DND-41 (cell line): Measurements from ENCODE around the gene PCBP2.

ENCODE experiments used
- ATAC-seq: fragments of 200-7000 bp; cut with Tn5 transposase; 3 replicates; pipeline ENCODE4 v1.9.1; 2021; ENCODE audit warnings: low read depth; ENCODE audit not compliant: insufficient read depth
- DNase-seq: peaks from one replicate; pipeline ENCODE4 v3.0.0-alpha.2; 2020
- H2AFZ ChIP-seq: 2 replicates; pipeline ENCODE4 v1.6.0; 2012; ENCODE audit warnings: low read depth, low read length
- H3K27ac ChIP-seq: 2 replicates; pipeline ENCODE4 v1.5.1; 2012; ENCODE audit warnings: low read length, inconsistent platforms
- H3K27me3 ChIP-seq: fragments of 200-600 bp; sonication (generic); 2 replicates; pipeline ENCODE4 v1.6.0; 2012; ENCODE audit warnings: low read length, mild to moderate bottlenecking, inconsistent platforms; ENCODE audit not compliant: insufficient read depth, poor library complexity
- H3K36me3 ChIP-seq: 2 replicates; pipeline ENCODE4 v1.5.1; 2012; ENCODE audit warnings: low read length, inconsistent platforms; ENCODE audit not compliant: insufficient read depth
- H3K4me1 ChIP-seq: 2 replicates; pipeline ENCODE4 v1.5.1; 2012; ENCODE audit warnings: mild to moderate bottlenecking, low read length; ENCODE audit not compliant: insufficient read depth
- H3K4me2 ChIP-seq: 2 replicates; pipeline ENCODE4 v1.6.0; 2012; ENCODE audit warnings: mild to moderate bottlenecking, moderate library complexity, low read length, inconsistent platforms; ENCODE audit not compliant: insufficient read depth
- H3K4me3 ChIP-seq, 2 experiments: fragments of 200-600 bp in 1 of 2; shearing (Covaris generic) in 1 of 2; 2 replicates each; pipeline ENCODE4 v1.5.1; 2012 to 2016; ENCODE audit warnings: inconsistent platforms in 2 of 2, low read length in 2 of 2, mild to moderate bottlenecking in 2 of 2, low read depth in 1 of 2, moderate library complexity in 1 of 2
- H3K79me2 ChIP-seq: 2 replicates; pipeline ENCODE4 v1.6.0; 2012; ENCODE audit warnings: low read length, inconsistent platforms; ENCODE audit not compliant: insufficient read depth
- H3K9ac ChIP-seq: 2 replicates; pipeline ENCODE4 v1.6.0; 2012; ENCODE audit warnings: low read depth, mild to moderate bottlenecking, inconsistent platforms, low read length, moderate library complexity
- H3K9me3 ChIP-seq: 2 replicates; pipeline ENCODE4 v1.5.1; 2012; ENCODE audit warnings: low read length, moderate library complexity, mild to moderate bottlenecking, inconsistent platforms; ENCODE audit not compliant: insufficient read depth, severe bottlenecking
- H4K20me1 ChIP-seq: 2 replicates; pipeline ENCODE4 v1.6.0; 2012; ENCODE audit warnings: low read length; ENCODE audit not compliant: insufficient read depth
- EZH2 ChIP-seq: IDR thresholded peaks from 3 replicates; pipeline ENCODE4 v1.6.1; 2012; ENCODE audit warnings: borderline replicate concordance, low read depth, mild to moderate bottlenecking, moderate library complexity, low read length, inconsistent platforms; ENCODE audit not compliant: severe bottlenecking
- TF ChIP-seq, protein P1 (sequence below): IDR thresholded peaks from 2 replicates; pipeline ENCODE4 v1.5.1; 2012; ENCODE audit warnings: borderline replicate concordance, low read length, moderate library complexity, mild to moderate bottlenecking; ENCODE audit not compliant: poor library complexity, severe bottlenecking; ENCODE audit errors: extremely low read depth

Gene PCBP2

DNA sequence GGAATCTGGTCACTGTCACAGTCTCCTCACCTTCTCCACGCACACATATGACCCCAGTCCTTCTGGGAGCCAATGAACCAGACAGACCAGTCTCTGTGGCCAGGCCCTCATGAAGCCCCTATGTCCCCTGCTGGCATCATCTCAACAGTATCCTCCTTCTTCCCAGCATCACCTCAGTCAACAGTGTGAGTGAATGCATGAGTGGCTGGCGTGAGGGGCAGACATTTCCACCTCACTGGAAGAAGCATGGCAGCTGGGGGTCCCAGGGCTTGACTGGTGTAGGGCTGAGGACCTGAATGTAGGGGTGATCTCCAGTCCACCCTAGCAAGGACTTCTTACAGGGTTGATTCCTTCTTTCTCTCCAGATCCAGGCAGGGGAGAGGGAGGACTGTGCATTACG is 45.6 kb downstream of the PCBP2 start:
- Histone ChIP-seq H3K27ac (no peak overlapping the region), H3K9ac (no peak overlapping the region), H3K4me1 (peaks cover 58% of the 10 kb centered on the region), H3K9me3 (no peaks in the 10 kb centered on the region), H2AFZ (no peak overlapping the region), H3K79me2 (peaks cover 10% of the 10 kb centered on the region), H3K4me3 (no peak overlapping the region), H3K27me3 (no peaks in the 10 kb centered on the region), H4K20me1 (no peaks in the 10 kb centered on the region), H3K4me2 (no peak overlapping the region; the same call in 1 of the 2 replicates), H3K36me3 (no peaks in the 10 kb centered on the region)
- DNase-seq (no peak), ATAC-seq (no peak)
- no peak for TF ChIP-seq EZH2
- TF ChIP-seq, protein P1, sequence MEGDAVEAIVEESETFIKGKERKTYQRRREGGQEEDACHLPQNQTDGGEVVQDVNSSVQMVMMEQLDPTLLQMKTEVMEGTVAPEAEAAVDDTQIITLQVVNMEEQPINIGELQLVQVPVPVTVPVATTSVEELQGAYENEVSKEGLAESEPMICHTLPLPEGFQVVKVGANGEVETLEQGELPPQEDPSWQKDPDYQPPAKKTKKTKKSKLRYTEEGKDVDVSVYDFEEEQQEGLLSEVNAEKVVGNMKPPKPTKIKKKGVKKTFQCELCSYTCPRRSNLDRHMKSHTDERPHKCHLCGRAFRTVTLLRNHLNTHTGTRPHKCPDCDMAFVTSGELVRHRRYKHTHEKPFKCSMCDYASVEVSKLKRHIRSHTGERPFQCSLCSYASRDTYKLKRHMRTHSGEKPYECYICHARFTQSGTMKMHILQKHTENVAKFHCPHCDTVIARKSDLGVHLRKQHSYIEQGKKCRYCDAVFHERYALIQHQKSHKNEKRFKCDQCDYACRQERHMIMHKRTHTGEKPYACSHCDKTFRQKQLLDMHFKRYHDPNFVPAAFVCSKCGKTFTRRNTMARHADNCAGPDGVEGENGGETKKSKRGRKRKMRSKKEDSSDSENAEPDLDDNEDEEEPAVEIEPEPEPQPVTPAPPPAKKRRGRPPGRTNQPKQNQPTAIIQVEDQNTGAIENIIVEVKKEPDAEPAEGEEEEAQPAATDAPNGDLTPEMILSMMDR, result no peak

- Histone ChIP-seq H3K27me3 (no peaks in the 10 kb centered on the region), H3K9ac (peak overlapping the region; percentile 71), H3K27ac (no peak overlapping the region), H4K20me1 (no peaks in the 10 kb centered on the region), H3K36me3 (peaks cover 4% of the 10 kb centered on the region; the same call in 1 of the 2 replicates), H3K9me3 (no peaks in the 10 kb centered on the region), H2AFZ (0 out of 2 replicates have a peak overlapping the region, but pooled peaks have one; percentile 56), H3K4me3 (peak overlapping the region in 1 of 2 experiments; percentile 68; a peak in 2 of 4 replicates), H3K4me2 (peak overlapping the region; percentile 76), H3K4me1 (peaks cover 58% of the 10 kb centered on the region), H3K79me2 (peaks cover 17% of the 10 kb centered on the region)
- ATAC-seq (no peak), DNase-seq (no peak)
- no peak for TF ChIP-seq EZH2
- TF ChIP-seq, protein P1, result no peak
Observed at GRCh38 chr12:53498235-53498630, 46.3 kb downstream of the PCBP2 start.

GRCh38 chr12:53499266-53500141 is 47.6 kb downstream of the PCBP2 start, which contains the start of gene MAP3K12:
MAP3K12 (minus strand) TSS chr12:53499458; CDS start chr12:53487391, 12,067 bp downstream.
- Histone ChIP-seq H3K4me3 (peak within 1 kb of the TSS; percentile 24 to 68), H3K4me2 (peak within 1 kb of the TSS; percentile 76), H2AFZ (peak within 1 kb of the TSS; percentile 56), H3K36me3 (peaks cover 17% of the 10 kb centered on the region), H4K20me1 (no peaks in the 10 kb centered on the region), H3K27me3 (no peaks in the 10 kb centered on the region), H3K79me2 (peaks cover 22% of the 10 kb centered on the region), H3K4me1 (peaks cover 50% of the 10 kb centered on the region), H3K27ac (peak within 1 kb of the TSS; percentile 76), H3K9me3 (no peaks in the 10 kb centered on the region), H3K9ac (peak within 1 kb of the TSS; percentile 71)
- ATAC-seq, result peak; percentile 25
- peak; percentile 74 for DNase-seq
- no peak for TF ChIP-seq EZH2
- TF ChIP-seq, protein P1, result peak; percentile 45
